Hepatocyte (in vitro differentiated cells): ENCODE results near the gene GPC5.

ENCODE experiments used
- EZH2phosphoT487 ChIP-seq: fragments of 200-600 bp; sonication (generic); IDR thresholded peaks from one replicate; pipeline ENCODE4 v1.6.1; 2018; ENCODE audit warnings: antibody characterized with exemption, mild to moderate bottlenecking, low read depth, moderate library complexity; ENCODE audit not compliant: unreplicated experiment, severe bottlenecking
- TF ChIP-seq, protein P1 (sequence below): fragments of 200-600 bp; sonication (generic); IDR thresholded peaks from 2 replicates; pipeline ENCODE4 v1.5.1; 2016; ENCODE audit warnings: antibody characterized with exemption, mild to moderate bottlenecking; ENCODE audit not compliant: poor library complexity

DNA sequence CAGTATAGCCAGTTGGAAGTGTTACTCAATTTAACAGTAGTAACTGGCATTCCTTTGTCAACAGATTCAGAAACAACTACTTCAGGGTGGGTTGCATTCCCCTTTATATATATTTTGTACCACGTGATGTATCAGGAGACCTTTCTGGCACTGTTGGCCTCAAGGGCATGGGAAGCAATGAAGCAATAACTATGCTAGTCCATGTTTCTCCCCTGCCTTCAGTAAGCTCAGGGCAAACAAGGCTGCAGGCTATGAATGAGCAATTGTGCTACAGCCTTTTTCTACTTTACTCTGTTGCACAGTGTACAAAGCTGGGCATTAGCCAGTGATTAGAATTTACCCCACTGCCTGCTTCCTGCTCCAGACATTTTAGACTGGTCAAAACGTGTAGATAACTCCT lies 348.8 kb downstream of the GPC5 start:
- TF ChIP-seq, protein P1, sequence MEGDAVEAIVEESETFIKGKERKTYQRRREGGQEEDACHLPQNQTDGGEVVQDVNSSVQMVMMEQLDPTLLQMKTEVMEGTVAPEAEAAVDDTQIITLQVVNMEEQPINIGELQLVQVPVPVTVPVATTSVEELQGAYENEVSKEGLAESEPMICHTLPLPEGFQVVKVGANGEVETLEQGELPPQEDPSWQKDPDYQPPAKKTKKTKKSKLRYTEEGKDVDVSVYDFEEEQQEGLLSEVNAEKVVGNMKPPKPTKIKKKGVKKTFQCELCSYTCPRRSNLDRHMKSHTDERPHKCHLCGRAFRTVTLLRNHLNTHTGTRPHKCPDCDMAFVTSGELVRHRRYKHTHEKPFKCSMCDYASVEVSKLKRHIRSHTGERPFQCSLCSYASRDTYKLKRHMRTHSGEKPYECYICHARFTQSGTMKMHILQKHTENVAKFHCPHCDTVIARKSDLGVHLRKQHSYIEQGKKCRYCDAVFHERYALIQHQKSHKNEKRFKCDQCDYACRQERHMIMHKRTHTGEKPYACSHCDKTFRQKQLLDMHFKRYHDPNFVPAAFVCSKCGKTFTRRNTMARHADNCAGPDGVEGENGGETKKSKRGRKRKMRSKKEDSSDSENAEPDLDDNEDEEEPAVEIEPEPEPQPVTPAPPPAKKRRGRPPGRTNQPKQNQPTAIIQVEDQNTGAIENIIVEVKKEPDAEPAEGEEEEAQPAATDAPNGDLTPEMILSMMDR, result no peak
- TF ChIP-seq EZH2phosphoT487, result no peak
